Tongue (tissue), 2 donors: ENCODE measurements around the gene LIPE. TPM values are rescaled to one million over a fixed set of nuclear protein-coding genes. Genes with fewer than 3 reads are reported as not detected.
A peak's percentile ranks its signal among the peaks of the same experiment; 100 is the strongest.

Experiments used
- DNase-seq: peaks from one replicate; pipeline ENCODE4 v3.0.0-alpha.2; 2015
- total RNA-seq: library from RNA; depleted of rRNA; stranded (reverse); fragments of >200 nt; gene quantifications from one replicate; pipeline ENCODE4 v1.2.3, GENCODE V29; 2014

LIPE gene
- total RNA-seq, 1 donor from 2014 or later, result 14.2 TPM

DNA sequence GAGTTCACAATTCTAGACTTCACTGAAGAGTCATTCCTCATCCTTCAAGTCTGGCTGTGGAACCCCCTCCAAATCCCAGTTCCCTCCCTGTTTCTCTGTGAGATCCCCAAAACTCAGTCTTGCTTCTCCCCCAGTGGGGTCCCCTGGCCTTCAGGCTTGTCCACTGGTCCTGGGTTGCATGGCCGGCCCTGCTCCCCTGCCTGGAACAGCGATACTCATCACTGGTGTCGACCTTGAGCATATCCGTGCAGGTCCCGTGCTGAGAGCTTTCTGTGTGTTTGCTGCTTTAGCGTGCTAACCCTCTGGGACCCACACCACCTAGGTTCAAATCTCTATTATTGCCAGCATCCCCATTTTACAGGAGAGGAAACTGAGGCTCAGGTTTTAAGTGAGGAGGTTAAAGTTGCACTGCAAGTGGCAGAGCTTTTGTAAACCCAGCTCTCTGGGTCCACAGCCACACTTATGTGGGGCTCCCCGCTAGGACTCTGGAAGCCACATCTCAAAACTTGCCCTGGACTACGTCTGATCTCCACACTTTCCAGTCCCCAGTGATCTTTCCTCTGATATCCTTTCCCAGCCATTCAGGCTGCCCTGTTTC, 15.5 kb downstream of the LIPE start:
- no peak for DNase-seq

DNA sequence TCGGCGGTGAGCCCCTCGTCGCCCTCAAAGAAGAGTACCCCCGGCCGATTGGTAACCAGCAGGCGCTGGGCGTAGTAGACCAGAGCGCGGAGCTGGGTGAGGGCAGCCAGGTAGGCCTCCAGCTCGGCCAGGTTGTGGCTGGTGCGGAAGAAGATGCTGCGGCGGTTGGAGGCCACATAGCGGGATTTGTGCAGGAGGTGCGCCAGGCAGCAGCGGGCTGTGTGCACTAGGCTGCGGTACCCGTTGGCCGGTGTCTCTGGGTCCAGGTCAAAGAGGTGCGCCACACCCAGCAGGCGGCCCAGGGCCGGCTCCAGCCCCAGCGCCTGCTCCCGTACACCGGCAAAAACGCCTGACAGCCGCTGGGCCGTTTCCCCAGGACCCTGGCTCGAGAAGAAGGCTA, 16.8 kb downstream of the LIPE start:
- DNase-seq, result no peak

DNA sequence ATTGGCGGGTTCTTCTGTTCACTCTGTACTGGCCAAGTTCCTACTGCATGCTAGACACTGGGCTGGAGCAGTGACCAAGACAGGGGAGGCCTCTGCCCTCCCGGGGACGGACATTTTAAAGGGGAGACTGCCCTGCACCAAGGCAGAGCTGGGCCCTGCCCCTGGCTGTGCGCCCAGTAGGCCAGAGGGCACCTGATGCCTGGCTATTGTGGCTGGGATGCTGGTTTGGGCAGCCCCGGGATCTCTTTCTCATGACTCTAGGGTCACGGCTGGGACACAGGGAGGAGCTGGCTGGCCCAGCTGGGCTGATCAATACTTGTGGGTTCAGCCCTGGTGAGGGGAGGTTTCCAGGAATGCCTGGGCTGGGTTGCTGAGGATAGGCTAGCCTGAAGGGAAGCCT, 17.7 kb downstream of the LIPE start:
- no peak for DNase-seq

- DNase-seq, result no peak
Measured at GRCh38 chr19:42407816-42408175, 19.4 kb downstream of the LIPE start.

DNA sequence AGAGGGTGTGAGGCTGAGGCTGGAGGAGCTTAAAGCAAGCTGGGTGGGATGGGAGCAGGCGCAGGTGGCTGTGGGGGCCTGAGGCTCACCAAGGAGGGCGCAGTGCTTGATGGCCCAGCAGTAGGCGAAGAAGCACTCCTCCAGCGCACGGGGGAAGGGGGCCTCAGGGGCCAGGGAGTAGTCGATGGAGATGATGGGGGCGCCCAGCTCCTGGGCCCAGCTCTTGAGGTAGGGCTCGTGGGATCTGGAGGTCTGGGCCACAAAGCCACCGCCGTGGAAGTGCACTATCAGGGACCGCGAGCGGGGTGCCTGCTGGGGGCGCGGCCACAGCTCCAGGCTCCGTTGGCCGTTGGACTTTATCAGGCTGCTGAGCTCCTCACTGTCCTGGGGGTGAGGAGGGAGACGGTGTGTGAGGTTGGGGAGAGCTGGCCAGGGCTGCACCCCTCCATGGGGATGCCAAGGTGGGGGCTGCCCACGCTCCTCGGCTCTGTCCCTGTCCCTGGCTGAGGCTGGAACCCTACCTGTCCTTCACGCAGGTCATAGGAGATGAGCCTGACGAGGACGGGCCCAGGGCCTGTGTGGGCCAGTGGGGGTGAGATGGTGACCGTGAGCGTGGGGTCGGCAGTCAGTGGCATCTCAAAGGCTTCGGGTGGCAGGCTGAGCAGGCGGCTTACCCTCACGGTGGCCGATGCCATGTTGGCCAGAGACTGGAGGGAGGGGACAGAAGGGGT, 19.9 kb downstream of the LIPE start:
- no peak for DNase-seq

DNA sequence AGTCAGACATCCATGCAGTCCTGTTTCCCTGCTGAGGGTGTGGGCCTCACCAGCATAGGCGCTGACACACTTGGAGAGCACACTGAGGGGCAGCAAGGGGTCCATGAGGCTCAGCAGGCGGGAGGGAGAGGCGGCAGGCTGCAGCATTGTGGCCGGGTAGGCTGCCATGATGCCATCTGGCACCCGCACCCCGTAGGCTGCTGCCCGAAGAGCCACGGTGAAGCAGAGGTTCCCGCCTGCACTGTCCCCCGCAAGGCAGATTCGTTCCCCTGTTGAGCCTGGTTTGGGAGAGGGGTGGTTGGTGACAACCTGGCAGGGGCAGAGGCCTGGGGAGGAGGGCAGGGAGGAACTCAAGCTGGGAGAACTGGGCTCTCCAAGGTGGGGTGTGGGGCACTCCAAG, 21.1 kb downstream of the LIPE start:
- DNase-seq, result no peak

- no peak for DNase-seq
Measured at GRCh38 chr19:42403586-42403985, 23.6 kb downstream of the LIPE start.

DNA sequence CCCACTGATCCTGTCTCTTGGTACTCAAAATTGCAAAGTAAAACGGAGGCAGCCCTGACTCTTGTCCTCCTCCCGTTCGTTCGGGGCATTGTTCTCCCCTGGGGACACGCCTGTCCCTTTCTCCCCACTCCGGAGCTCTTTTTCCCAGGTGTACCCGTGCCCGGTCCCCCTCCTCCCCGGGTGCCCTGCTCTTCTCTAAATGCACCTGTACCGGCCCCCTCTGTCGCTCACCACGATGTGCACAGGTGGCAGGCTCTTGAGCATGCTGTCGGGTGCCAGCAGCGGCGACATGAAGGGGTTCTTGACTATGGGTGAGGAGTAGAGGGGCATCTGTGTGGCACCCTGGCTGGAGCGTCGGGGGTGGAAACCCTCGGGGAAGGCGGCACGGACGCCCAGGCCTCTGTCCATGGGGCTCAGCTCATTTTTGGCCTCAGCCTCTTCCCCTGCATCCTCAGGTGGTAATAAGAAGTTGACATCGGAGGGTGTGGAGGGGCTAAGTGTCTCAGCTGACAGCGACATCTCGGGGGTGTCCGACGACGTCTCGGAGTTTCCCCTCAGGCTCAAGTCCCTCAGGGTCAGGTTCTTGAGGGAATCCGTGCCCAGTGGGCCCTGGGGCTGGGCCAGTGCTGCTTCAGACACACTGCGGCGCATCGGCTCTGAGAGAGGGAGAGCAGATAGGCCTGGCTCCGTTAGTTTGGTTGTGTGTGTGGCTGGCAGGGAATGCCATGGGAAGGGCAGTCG, 24.6 kb downstream of the LIPE start:
- no peak for DNase-seq

GRCh38 chr19:42401365-42402303, 25.6 kb downstream of the LIPE start:
- DNase-seq, result peak; percentile 93

GRCh38 chr19:42400404-42400803, 26.8 kb downstream of the LIPE start:
- DNase-seq, result no peak

- DNase-seq, result no peak
Measured at GRCh38 chr19:42397263-42398166, 29.7 kb downstream of the LIPE start.

GRCh38 chr19:42396381-42397262, 30.6 kb downstream of the LIPE start:
- DNase-seq, result peak; percentile 99

- no peak for DNase-seq
Measured at GRCh38 chr19:42394751-42395150, 32.4 kb downstream of the LIPE start.

- no peak for DNase-seq
Measured at GRCh38 chr19:42392165-42392564, 35.0 kb downstream of the LIPE start.

DNA sequence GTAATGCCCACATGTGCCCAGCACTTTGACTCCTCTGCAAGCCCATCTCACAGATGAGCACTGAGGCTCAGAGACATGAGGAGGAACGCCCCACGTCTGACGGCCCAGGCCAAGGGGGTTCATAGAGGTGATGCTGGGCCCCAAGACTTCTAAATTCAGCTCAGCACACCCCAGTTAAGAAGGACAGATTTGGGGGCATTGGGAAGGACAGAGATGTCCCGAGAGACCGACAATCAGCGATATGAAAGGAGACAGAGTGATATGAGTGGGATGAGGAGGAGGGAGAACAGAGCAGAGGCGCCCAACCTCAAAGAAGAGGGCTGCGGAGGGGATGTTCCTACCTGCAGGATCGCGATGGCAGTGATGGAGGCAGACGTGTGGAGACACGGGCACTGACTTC, 37.3 kb downstream of the LIPE start, which contains the start of gene CNFN:
Gene CNFN, minus strand, starts transcription at position 399 of the 400 bp plus-strand sequence. CDS start 1,260 bp downstream, outside the sequence.
- no peak for DNase-seq

DNA sequence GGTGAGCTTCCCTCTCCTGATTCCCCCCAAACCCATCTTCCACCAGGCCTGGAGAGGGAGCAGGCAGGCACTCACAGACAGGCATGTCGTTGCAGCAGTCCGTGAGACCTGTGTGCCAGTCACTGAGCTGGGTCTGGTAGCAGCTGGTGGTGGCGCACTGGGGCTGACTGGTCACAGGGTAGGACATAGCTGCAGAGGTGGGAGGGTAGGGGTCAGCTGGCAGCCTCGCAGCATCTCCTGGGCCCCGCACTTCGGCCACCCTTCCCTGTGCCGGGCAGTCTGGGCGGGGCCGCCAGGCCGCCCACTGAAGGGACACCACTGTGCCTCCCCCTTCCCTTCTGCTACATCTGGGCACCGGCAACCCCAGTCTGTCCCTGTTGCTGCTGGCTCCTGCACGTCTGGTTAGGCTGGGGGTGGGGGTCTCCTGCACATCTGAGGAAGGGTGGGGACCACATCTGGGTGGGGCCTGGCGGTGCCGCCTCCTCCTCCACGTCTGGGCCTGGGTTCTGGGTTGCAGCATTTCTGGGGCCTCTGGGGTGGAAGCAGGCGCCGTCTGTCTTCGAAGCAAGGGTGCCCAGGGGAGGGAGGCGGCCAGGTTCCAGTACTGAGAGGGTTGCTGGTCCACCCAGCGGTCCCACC, 38.2 kb downstream of the LIPE start:
- no peak for DNase-seq

DNA sequence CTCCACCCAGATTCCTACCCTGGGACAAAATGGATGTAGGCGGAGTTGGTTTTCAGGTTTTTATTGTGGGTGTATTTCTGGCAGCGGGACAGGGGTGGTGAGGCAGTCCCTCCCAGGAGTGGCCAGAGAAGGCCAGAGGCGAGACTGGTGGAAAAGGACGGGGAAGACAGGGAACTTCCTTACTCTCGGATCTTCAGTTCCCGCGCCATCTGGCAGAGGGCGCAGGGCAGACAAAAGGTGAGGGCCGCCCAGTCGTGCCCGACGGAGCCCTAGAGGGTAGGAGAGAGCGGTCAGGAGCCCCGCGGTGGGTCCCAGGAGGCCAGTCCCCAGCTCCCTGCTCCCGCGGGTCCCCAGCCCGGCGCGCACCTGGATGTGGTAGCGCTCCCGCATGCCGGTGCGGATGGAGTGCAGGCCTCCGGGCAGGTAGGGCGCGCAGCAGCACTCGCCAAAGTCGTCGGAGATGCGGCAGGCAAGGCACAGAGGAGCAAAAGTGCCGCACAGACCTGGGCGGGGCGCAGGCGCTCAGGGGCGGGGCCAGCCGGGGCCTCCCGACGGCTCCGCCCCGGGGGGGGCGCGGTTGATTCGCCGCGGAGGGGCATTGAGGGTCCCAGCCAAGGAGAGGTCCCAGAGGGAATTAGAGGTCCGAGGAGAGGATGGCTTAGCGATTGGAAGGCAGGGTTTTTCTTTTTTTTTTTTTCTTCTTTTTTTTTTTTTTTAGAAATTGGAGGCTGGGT, 40.0 kb downstream of the LIPE start:
- DNase-seq, result peak; percentile 48

GRCh38 chr19:42380155-42380554, 47.0 kb downstream of the LIPE start:
- no peak for DNase-seq
